Astrocyte (in vitro differentiated cells and primary cell): ENCODE results near the gene NACA2. TPM values are rescaled to one million over a fixed set of nuclear protein-coding genes. Genes with fewer than 3 reads are reported as not detected.
"Not testable (repeated sequence)": the region's sequence is repeated elsewhere in the genome, so short reads cannot be mapped to it uniquely, and the experiment has no call there.

Experiments
- DNase-seq: peaks from one replicate; pipeline ENCODE4 v3.0.0-alpha.2; 2010; ENCODE audit warnings: low read depth
- FAIRE-seq: peaks from 2 replicates; lab custom pipeline; 2011; peaks lifted over from hg19 to GRCh38; lab: Jason Lieb, UNC
- H2AFZ ChIP-seq: 2 replicates; pipeline ENCODE4 v1.6.0; 2012; ENCODE audit warnings: low read depth, low read length, inconsistent platforms
- H3K27ac ChIP-seq: 2 replicates; pipeline ENCODE4 v1.5.1; 2011; ENCODE audit warnings: low read depth, low read length, inconsistent platforms
- H3K27me3 ChIP-seq: 2 replicates; pipeline ENCODE4 v1.6.0; 2011; ENCODE audit warnings: low read length, inconsistent platforms; ENCODE audit not compliant: insufficient read depth
- H3K36me3 ChIP-seq: 2 replicates; pipeline ENCODE4 v1.5.1; 2011; ENCODE audit warnings: low read length, inconsistent platforms; ENCODE audit not compliant: insufficient read depth
- H3K4me1 ChIP-seq: 2 replicates; pipeline ENCODE4 v1.5.1; 2011; ENCODE audit warnings: low read length, inconsistent platforms; ENCODE audit not compliant: insufficient read depth
- H3K4me2 ChIP-seq: 2 replicates; pipeline ENCODE4 v1.6.0; 2012; ENCODE audit warnings: low read length, inconsistent platforms
- H3K4me3 ChIP-seq: 2 replicates; pipeline ENCODE4 v1.5.1; 2011; ENCODE audit warnings: low read depth, mild to moderate bottlenecking, low read length, inconsistent platforms; ENCODE audit not compliant: insufficient read depth
- H3K79me2 ChIP-seq: 2 replicates; pipeline ENCODE4 v1.6.0; 2012; ENCODE audit warnings: mild to moderate bottlenecking, low read length, inconsistent platforms; ENCODE audit not compliant: insufficient read depth
- H3K9ac ChIP-seq: 2 replicates; pipeline ENCODE4 v1.6.0; 2012; ENCODE audit warnings: mild to moderate bottlenecking, low read length, inconsistent platforms
- H3K9me3 ChIP-seq: 2 replicates; pipeline ENCODE4 v1.5.1; 2012; ENCODE audit warnings: low read depth, mild to moderate bottlenecking, low read length, inconsistent platforms; ENCODE audit not compliant: insufficient read depth
- H4K20me1 ChIP-seq: 2 replicates; pipeline ENCODE4 v1.6.0; 2012; ENCODE audit warnings: low read length, inconsistent platforms; ENCODE audit not compliant: insufficient read depth
- H3K27ac Mint-ChIP-seq: one replicate; pipeline ENCODE4 v1.8.0; 2021; ENCODE audit warnings: mild to moderate bottlenecking, mixed read lengths; ENCODE audit not compliant: unreplicated experiment
- H3K27me3 Mint-ChIP-seq: one replicate; pipeline ENCODE4 v1.8.0; 2021; ENCODE audit warnings: low read depth, mixed read lengths; ENCODE audit not compliant: unreplicated experiment
- H3K36me3 Mint-ChIP-seq: one replicate; pipeline ENCODE4 v1.8.0; 2021; ENCODE audit warnings: low read depth, mixed read lengths; ENCODE audit not compliant: unreplicated experiment
- H3K4me1 Mint-ChIP-seq: one replicate; pipeline ENCODE4 v1.8.0; 2021; ENCODE audit warnings: low read depth, mixed read lengths; ENCODE audit not compliant: unreplicated experiment
- H3K4me3 Mint-ChIP-seq: one replicate; pipeline ENCODE4 v1.8.0; 2021; ENCODE audit warnings: mild to moderate bottlenecking, moderate library complexity, mixed read lengths; ENCODE audit not compliant: unreplicated experiment
- H3K9me3 Mint-ChIP-seq: one replicate; pipeline ENCODE4 v1.8.0; 2021; ENCODE audit warnings: mild to moderate bottlenecking, mixed read lengths; ENCODE audit not compliant: unreplicated experiment
- EZH2 ChIP-seq: IDR thresholded peaks from 2 replicates; pipeline ENCODE4 v1.6.1; 2012; ENCODE audit warnings: mild to moderate bottlenecking, low read length, inconsistent platforms; ENCODE audit not compliant: insufficient read depth
- total RNA-seq: library from RNA; stranded (reverse); gene quantifications from 2 replicates; pipeline ENCODE4 v1.2.1, GENCODE V29; 2021
- TF ChIP-seq, protein P1 (sequence below): IDR thresholded peaks from 2 replicates; pipeline ENCODE4 v1.5.1; 2011; ENCODE audit warnings: low read depth, mild to moderate bottlenecking, inconsistent platforms, low read length, moderate library complexity; ENCODE audit not compliant: insufficient read depth

NACA2 gene
- total RNA-seq, 1 donor from 2014 or later = not detected

DNA sequence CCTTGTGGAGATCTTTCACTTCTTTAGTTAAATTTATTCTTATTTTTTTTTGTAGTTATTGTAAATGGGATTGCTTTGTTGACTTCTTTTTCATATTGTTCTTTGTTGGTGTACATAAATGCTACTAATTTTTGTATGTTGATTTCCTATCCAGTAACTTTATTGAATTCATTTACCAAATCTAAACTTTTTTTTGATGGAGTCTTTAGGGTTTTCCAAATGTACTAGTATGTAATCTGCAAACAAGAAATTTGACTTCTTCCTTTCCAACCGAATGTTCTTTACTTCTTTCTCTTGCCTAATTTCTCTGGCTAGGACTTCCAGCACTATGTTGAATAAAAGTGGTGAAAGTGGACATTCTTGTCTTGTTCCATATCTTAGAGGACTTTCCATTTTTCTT is 41.8 kb upstream of the NACA2 start:
- FAIRE-seq = no peak

DNA sequence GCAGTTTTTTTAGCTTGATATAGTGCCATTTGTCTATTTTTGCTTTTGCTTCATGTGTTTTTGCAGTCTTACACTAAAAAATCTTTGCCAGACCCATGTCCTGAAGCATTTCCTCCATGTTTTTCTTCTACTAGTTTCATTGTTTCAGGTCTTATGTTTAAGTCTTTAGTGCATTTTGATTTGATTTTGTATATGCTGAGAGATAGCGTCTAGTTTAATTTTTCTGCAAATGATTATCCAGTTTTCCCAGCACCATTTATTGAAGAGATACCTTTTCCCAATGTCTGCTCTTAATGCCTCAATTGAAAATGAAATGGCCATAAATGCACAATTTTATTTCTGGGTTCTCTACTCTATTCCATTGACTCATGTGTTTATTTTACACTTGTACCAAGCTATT is 40.8 kb upstream of the NACA2 start:
- no peak overlapping the region for H3K4me3 ChIP-seq
- Mint-ChIP-seq H3K4me1 (peaks cover 2% of the 10 kb centered on the region), H3K27me3 (no peaks in the 10 kb centered on the region), H3K36me3 (no peaks in the 10 kb centered on the region), H3K27ac (no peak overlapping the region), H3K4me3 (no peak overlapping the region), H3K9me3 (peaks cover 2% of the 10 kb centered on the region)
- no peaks in the 10 kb centered on the region for H3K9me3 ChIP-seq
- no peak overlapping the region for H3K27ac ChIP-seq
- H3K27me3 ChIP-seq = peaks cover 4% of the 10 kb centered on the region
- H3K79me2 ChIP-seq = no peaks in the 10 kb centered on the region
- H3K36me3 ChIP-seq = no peaks in the 10 kb centered on the region
- no peak for TF ChIP-seq EZH2
- TF ChIP-seq, protein P1, sequence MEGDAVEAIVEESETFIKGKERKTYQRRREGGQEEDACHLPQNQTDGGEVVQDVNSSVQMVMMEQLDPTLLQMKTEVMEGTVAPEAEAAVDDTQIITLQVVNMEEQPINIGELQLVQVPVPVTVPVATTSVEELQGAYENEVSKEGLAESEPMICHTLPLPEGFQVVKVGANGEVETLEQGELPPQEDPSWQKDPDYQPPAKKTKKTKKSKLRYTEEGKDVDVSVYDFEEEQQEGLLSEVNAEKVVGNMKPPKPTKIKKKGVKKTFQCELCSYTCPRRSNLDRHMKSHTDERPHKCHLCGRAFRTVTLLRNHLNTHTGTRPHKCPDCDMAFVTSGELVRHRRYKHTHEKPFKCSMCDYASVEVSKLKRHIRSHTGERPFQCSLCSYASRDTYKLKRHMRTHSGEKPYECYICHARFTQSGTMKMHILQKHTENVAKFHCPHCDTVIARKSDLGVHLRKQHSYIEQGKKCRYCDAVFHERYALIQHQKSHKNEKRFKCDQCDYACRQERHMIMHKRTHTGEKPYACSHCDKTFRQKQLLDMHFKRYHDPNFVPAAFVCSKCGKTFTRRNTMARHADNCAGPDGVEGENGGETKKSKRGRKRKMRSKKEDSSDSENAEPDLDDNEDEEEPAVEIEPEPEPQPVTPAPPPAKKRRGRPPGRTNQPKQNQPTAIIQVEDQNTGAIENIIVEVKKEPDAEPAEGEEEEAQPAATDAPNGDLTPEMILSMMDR = no peak
- no peak overlapping the region for H2AFZ ChIP-seq
- no peak overlapping the region for H3K4me2 ChIP-seq
- H3K9ac ChIP-seq = no peak overlapping the region
- H4K20me1 ChIP-seq = no peaks in the 10 kb centered on the region
- H3K4me1 ChIP-seq = no peaks in the 10 kb centered on the region
- FAIRE-seq (no peak), DNase-seq (no peak)

More for the DNA sequence above, 41.8 kb upstream of the NACA2 start:
- Histone ChIP-seq H3K27me3 (peaks cover 4% of the 10 kb centered on the region), H4K20me1 (no peaks in the 10 kb centered on the region), H3K36me3 (no peaks in the 10 kb centered on the region), H3K4me1 (no peaks in the 10 kb centered on the region), H2AFZ (no peak overlapping the region), H3K9ac (no peak overlapping the region), H3K4me2 (no peak overlapping the region), H3K27ac (no peak overlapping the region), H3K9me3 (no peaks in the 10 kb centered on the region), H3K79me2 (no peaks in the 10 kb centered on the region), H3K4me3 (no peak overlapping the region)
- Mint-ChIP-seq H3K4me3 (no peak overlapping the region), H3K9me3 (peaks cover 2% of the 10 kb centered on the region), H3K27me3 (no peaks in the 10 kb centered on the region), H3K4me1 (no peaks in the 10 kb centered on the region), H3K36me3 (no peaks in the 10 kb centered on the region), H3K27ac (no peak overlapping the region)
- DNase-seq = no peak
- TF ChIP-seq EZH2 = no peak
- TF ChIP-seq, protein P1 = no peak

DNA sequence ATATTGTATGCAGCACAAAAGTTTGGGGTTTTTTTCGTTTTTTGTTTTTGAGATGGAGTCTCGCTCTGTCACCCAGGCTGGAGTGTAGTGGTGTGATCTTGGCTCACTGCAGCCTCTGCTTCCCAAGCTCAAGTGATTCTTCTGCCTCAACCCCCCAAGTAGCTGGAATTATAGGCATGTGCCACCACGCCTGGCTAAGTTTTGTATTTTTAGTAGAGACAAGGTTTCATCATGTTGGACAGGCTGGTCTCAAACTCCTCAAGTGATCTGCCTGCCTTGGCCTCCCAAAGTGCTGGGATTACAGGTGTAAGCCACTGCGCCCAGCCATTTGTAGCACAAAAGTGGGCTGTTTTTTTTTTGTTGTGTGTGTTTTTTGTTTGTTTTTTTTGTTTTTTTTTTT is 37.1 kb upstream of the NACA2 start:
- H4K20me1 ChIP-seq, H3K27me3 Mint-ChIP-seq, H3K27me3 ChIP-seq, H3K4me3 Mint-ChIP-seq, H3K4me1 Mint-ChIP-seq, DNase-seq, H3K36me3 ChIP-seq, H3K4me3 ChIP-seq, H2AFZ ChIP-seq, H3K79me2 ChIP-seq, FAIRE-seq, H3K27ac Mint-ChIP-seq, H3K4me1 ChIP-seq, H3K9me3 Mint-ChIP-seq, H3K9ac ChIP-seq, H3K4me2 ChIP-seq, H3K36me3 Mint-ChIP-seq, H3K27ac ChIP-seq, H3K9me3 ChIP-seq: not testable (repeated sequence)
